NCI-H2227 (cell line): ENCODE data around the gene ZMIZ1.
A peak's percentile ranks its signal among the peaks of the same experiment; 100 is the strongest.
"Not testable (repeated sequence)": the region's sequence is repeated elsewhere in the genome, so short reads cannot be mapped to it uniquely, and the experiment has no call there.

ENCODE experiments used
- DNase-seq: peaks from one replicate; lab custom pipeline; 2025; ENCODE audit not compliant: unreplicated experiment; lab: John Stamatoyannopoulos, UW

ZMIZ1 gene

GRCh38 chr10:79279047-79279446 is 210.3 kb downstream of the ZMIZ1 start:
- not testable (repeated sequence) for DNase-seq

DNA sequence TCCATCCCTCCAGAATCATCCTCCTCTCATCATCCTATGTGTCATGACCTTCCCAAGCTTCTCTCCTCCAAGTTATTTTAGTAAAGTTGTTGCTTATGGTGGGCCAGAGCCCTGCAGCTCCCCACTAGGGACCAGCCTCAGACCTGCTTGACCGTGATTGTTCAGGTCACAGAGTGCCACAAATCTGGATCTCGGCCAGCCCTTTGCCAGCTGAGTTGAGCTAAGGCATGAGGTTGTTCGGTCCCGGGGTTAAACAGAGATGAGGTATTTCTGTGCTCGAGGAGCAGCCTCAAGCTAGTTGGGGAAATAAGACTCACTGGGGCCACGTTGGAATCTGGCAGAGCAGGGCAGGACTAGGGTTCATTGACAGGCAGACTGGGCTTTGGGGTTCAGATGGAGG is 212.2 kb downstream of the ZMIZ1 start:
- DNase-seq = no peak

DNA sequence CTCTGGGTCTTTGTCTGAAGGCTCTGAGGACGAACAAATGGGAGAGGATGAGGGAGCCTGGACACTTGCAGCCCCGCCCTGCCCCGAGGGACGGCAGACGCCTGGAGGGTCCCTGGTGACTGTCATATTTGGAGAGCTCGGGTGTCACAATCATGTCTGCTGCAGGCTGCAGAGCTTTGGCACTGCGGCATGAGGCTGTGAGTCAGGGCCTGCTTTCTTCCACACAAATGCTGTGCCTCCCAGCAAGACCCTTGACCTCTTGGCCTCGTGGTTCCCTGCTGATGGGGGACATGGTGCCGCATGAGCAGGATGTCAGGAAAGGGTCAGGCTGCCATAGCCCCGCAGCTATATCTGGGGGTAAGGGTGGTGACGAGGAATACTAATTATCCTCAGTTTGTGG is 213.6 kb downstream of the ZMIZ1 start:
- no peak for DNase-seq

DNA sequence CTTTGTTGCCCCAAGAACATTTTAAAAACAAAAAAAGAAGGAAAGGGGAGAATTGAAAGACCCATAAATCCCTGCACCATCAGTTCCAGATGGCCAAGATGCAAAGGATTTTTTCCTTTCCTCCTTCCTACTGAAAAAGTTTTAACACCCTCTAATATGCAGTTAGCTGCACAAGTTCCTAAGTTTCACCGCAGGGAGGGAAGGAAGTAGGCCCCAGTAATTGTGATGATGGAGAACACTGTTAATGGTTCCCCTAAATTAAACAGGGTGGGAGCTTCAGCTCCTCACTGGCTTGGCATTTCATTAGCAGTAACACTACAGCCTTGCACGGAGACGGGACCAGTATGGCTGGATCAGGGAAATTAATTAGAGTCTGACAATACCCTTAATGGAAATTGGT is 214.8 kb downstream of the ZMIZ1 start:
- DNase-seq = no peak

- DNase-seq = no peak
These were observed 215.5 kb downstream of the ZMIZ1 start for GRCh38 chr10:79284158-79284871.

- no peak for DNase-seq
These were observed 216.8 kb downstream of the ZMIZ1 start for GRCh38 chr10:79285315-79286197.

- peak; percentile 45 for DNase-seq
These were observed 217.7 kb downstream of the ZMIZ1 start for GRCh38 chr10:79286318-79286951.

DNA sequence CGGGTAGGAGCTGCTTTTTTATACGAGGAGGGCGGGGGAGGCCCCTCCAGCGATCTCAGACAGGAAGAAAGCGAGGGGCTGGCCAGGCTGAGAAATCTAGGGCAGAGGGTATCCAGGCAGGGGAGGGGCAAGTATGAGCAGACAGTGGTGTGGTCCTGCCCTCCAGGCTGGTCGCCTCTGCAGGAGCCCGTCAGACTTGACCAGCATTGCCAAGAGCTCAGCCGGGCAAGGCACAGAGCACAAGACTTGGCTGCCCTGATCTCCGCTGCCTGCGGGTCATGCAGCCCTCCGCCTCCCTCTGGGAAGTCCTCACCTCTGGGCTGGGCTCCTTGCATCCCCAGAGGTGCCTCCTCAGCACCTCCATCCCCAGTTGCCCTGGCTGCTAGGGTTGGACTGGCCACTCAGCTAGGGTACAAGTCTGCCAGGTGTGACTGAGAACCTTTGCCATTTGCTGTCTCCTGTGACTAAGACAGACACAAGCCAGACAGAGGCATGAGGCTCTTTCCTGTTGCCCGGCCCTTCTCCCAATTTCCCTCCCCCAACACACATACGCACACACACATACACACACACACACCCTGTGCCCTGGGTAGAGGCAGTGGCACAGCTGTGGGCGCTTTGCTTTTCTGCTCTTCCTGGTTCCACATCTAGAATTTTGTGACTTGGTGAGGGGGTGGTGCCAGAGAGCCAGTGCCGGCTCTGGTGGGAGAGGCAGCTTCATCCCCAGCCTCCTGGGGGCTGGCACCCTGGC is 219.4 kb downstream of the ZMIZ1 start:
- no peak for DNase-seq

GRCh38 chr10:79289801-79290200 is 221.0 kb downstream of the ZMIZ1 start:
- no peak for DNase-seq

GRCh38 chr10:79292026-79292766 is 223.4 kb downstream of the ZMIZ1 start:
- no peak for DNase-seq

- peak; percentile 3 for DNase-seq
These were observed 224.4 kb downstream of the ZMIZ1 start for GRCh38 chr10:79292891-79293746.

DNA sequence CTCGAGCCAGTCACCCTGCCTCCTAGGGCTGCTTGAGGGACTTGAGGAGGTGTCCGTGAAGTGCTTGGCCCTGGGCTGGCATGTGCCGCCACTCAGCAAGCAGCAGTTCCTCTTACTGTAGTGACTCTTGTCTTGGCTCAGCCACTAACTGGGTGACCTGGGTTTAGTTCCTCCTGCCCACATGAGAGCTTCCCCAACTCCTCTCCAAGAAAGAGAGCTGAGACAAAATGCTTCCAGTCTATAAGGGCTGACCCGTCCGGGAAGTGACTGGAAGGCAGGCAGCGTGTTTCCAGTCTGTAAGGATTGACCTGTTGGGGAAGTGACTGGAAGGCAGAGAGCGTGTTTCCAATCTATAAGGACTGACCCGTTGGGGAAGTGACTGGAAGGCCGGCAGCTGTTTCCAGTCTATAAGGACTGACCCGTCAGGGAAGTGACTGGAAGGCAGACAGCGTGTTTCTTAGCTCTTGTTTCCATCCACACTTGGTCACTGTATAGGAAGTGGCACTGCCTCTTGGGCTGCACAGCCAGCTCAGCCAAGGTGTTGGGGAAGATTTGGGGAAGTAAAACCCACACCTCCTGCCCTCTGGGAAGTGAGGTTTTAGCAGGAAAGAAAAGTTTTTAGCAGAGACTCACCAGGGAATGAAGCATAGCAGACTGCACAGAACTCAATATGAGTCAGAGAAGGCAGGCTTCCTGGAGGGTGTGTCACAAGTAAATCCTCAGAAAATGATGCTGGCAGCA is 225.2 kb downstream of the ZMIZ1 start:
- no peak for DNase-seq

- no peak for DNase-seq
These were observed 226.8 kb downstream of the ZMIZ1 start for GRCh38 chr10:79295563-79295962.

- DNase-seq = no peak
These were observed 227.7 kb downstream of the ZMIZ1 start for GRCh38 chr10:79296431-79296830.

- no peak for DNase-seq
These were observed 229.9 kb downstream of the ZMIZ1 start for GRCh38 chr10:79298403-79299244.

GRCh38 chr10:79299397-79300241 is 230.9 kb downstream of the ZMIZ1 start:
- DNase-seq = no peak

- DNase-seq = no peak
These were observed 231.9 kb downstream of the ZMIZ1 start for GRCh38 chr10:79300711-79301110.
